Measurements from ENCODE around the gene VCAN. TPM values are rescaled to one million over a fixed set of nuclear protein-coding genes. Genes with fewer than 3 reads are reported as not detected.

The VCAN gene
- total RNA-seq (2014; rRNA removed; shearing (Covaris generic)) (373 and 404 TPM in 2 replicates), polyA plus RNA-seq (2016; fragmentation: Nextera tagmentation; extraction: Ambion mirVana) (133 and 137 TPM in 2 replicates)
- long read RNA-seq, full-length matches to known transcripts: 17 of 28 reads
- long read RNA-seq, partial matches to known transcripts: 5 of 28 reads
- long read RNA-seq, other reads (novel, unspliced or antisense): 6 of 28 reads

DNA sequence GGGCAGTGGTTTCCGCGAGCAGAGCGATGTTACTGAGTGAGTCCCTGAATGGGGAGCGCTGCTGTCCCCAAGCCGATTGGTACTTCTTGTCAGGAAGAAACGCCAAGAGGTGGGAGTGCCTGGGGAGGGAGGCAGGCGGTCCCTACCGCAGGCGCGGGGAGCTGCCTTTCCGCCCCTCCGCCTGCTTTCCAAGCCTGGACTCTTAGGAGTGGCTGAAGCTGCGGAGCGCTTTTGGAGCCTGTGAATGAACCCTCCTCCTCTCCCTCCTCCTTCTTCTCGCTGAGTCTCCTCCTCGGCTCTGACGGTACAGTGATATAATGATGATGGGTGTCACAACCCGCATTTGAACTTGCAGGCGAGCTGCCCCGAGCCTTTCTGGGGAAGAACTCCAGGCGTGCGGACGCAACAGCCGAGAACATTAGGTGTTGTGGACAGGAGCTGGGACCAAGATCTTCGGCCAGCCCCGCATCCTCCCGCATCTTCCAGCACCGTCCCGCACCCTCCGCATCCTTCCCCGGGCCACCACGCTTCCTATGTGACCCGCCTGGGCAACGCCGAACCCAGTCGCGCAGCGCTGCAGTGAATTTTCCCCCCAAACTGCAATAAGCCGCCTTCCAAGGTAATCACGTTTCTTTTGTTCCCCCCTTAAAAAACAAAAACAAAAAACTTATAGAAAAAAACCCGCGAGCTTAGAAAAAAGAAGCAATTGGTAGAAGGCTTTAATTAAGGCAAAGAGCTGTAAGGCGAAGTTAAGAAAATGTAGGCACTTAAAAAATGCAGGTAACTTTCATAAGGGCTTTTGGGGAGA lies at the start of gene VCAN:
Gene VCAN (plus strand): TSS at position 340 of the 808 bp plus-strand sequence. CDS start 11,775 bp downstream, outside the sequence.
- Histone ChIP-seq H3K36me3 (ENCODE audit: insufficient read depth) (no peaks in the 10 kb centered on the region), H3K79me2 (replicated peaks; ENCODE audit: insufficient read depth) (peaks cover 17% of the 10 kb centered on the region), H2AFZ (peak within 1 kb of the TSS; percentile 21; the same call in 1 of the 2 replicates), H3K4me1 (ENCODE audit: insufficient read depth) (peaks cover 43% of the 10 kb centered on the region), H3K27ac (ENCODE audit: low read depth) (peak within 1 kb of the TSS; percentile 86), H3K9me2 (ENCODE audit: insufficient read depth) (no peaks in the 10 kb centered on the region), H3K27me3 (ENCODE audit: insufficient read depth) (no peaks in the 10 kb centered on the region), H3F3A (replicated peaks; ENCODE audit: low read depth) (no peaks in the 10 kb centered on the region), H3K4me2 (peak within 1 kb of the TSS; percentile 82), H3K4me3 (peak within 1 kb of the TSS; percentile 76), H4K20me1 (replicated peaks; ENCODE audit: insufficient read depth) (no peaks in the 10 kb centered on the region)
- Mint-ChIP-seq H3K9me3 (no peaks in the 10 kb centered on the region; the same call in 1 of the 3 replicates), H3K4me1 (peaks cover 52% of the 10 kb centered on the region), H3K27ac (peak within 1 kb of the TSS; percentile 92), H3K4me3 (peak within 1 kb of the TSS; percentile 85), H3K27me3 (ENCODE audit: insufficient read depth, low read depth, poor library complexity) (peaks cover 11% of the 10 kb centered on the region), H3K36me3 (ENCODE audit: low read depth) (peaks cover 8% of the 10 kb centered on the region)
- DNase-seq (ENCODE audit: low spot score): peak; percentile 84
- peak; percentile 47 for TF ChIP-seq POLR2AphosphoS5 (IDR thresholded peaks at IDR 0.05; ENCODE audit: low read depth)
- no peak for TF ChIP-seq EZH2phosphoT487 (IDR thresholded peaks at IDR 0.05; ENCODE audit: unreplicated experiment)
- TF ChIP-seq, protein P1, sequence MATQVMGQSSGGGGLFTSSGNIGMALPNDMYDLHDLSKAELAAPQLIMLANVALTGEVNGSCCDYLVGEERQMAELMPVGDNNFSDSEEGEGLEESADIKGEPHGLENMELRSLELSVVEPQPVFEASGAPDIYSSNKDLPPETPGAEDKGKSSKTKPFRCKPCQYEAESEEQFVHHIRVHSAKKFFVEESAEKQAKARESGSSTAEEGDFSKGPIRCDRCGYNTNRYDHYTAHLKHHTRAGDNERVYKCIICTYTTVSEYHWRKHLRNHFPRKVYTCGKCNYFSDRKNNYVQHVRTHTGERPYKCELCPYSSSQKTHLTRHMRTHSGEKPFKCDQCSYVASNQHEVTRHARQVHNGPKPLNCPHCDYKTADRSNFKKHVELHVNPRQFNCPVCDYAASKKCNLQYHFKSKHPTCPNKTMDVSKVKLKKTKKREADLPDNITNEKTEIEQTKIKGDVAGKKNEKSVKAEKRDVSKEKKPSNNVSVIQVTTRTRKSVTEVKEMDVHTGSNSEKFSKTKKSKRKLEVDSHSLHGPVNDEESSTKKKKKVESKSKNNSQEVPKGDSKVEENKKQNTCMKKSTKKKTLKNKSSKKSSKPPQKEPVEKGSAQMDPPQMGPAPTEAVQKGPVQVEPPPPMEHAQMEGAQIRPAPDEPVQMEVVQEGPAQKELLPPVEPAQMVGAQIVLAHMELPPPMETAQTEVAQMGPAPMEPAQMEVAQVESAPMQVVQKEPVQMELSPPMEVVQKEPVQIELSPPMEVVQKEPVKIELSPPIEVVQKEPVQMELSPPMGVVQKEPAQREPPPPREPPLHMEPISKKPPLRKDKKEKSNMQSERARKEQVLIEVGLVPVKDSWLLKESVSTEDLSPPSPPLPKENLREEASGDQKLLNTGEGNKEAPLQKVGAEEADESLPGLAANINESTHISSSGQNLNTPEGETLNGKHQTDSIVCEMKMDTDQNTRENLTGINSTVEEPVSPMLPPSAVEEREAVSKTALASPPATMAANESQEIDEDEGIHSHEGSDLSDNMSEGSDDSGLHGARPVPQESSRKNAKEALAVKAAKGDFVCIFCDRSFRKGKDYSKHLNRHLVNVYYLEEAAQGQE (IDR thresholded peaks at IDR 0.05; ENCODE audit: unreplicated experiment): no peak
- TF ChIP-seq, protein P2, sequence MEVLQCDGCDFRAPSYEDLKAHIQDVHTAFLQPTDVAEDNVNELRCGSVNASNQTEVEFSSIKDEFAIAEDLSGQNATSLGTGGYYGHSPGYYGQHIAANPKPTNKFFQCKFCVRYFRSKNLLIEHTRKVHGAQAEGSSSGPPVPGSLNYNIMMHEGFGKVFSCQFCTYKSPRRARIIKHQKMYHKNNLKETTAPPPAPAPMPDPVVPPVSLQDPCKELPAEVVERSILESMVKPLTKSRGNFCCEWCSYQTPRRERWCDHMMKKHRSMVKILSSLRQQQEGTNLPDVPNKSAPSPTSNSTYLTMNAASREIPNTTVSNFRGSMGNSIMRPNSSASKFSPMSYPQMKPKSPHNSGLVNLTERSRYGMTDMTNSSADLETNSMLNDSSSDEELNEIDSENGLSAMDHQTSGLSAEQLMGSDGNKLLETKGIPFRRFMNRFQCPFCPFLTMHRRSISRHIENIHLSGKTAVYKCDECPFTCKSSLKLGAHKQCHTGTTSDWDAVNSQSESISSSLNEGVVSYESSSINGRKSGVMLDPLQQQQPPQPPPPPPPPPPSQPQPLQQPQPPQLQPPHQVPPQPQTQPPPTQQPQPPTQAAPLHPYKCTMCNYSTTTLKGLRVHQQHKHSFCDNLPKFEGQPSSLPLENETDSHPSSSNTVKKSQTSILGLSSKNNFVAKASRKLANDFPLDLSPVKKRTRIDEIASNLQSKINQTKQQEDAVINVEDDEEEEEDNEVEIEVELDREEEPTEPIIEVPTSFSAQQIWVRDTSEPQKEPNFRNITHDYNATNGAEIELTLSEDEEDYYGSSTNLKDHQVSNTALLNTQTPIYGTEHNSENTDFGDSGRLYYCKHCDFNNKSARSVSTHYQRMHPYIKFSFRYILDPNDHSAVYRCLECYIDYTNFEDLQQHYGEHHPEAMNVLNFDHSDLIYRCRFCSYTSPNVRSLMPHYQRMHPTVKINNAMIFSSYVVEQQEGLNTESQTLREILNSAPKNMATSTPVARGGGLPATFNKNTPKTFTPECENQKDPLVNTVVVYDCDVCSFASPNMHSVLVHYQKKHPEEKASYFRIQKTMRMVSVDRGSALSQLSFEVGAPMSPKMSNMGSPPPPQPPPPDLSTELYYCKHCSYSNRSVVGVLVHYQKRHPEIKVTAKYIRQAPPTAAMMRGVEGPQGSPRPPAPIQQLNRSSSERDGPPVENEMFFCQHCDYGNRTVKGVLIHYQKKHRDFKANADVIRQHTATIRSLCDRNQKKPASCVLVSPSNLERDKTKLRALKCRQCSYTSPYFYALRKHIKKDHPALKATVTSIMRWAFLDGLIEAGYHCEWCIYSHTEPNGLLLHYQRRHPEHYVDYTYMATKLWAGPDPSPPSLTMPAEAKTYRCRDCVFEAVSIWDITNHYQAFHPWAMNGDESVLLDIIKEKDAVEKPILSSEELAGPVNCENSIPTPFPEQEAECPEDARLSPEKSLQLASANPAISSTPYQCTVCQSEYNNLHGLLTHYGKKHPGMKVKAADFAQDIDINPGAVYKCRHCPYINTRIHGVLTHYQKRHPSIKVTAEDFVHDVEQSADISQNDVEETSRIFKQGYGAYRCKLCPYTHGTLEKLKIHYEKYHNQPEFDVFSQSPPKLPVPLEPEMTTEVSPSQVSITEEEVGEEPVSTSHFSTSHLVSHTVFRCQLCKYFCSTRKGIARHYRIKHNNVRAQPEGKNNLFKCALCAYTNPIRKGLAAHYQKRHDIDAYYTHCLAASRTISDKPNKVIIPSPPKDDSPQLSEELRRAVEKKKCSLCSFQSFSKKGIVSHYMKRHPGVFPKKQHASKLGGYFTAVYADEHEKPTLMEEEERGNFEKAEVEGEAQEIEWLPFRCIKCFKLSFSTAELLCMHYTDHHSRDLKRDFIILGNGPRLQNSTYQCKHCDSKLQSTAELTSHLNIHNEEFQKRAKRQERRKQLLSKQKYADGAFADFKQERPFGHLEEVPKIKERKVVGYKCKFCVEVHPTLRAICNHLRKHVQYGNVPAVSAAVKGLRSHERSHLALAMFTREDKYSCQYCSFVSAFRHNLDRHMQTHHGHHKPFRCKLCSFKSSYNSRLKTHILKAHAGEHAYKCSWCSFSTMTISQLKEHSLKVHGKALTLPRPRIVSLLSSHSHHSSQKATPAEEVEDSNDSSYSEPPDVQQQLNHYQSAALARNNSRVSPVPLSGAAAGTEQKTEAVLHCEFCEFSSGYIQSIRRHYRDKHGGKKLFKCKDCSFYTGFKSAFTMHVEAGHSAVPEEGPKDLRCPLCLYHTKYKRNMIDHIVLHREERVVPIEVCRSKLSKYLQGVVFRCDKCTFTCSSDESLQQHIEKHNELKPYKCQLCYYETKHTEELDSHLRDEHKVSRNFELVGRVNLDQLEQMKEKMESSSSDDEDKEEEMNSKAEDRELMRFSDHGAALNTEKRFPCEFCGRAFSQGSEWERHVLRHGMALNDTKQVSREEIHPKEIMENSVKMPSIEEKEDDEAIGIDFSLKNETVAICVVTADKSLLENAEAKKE (CRISPR knock-in tag; IDR thresholded peaks at IDR 0.05): no peak
- TF ChIP-seq ZNF114 (CRISPR knock-in tag; IDR thresholded peaks at IDR 0.05): no peak
- peak; percentile 13 for ATAC-seq

Measured in GM23338 (cell line).